GM19397 (cell line): ENCODE data around the gene PRDM15.

ENCODE experiments used
- ATAC-seq: cut with Tn5 transposase; IDR thresholded peaks from one replicate; pipeline ENCODE4 v1.9.1; 2021; ENCODE audit warnings: mild to moderate bottlenecking, moderate library complexity; ENCODE audit not compliant: unreplicated experiment

Gene PRDM15

GRCh38 chr21:41753006-41753898 is 125.9 kb downstream of the PRDM15 start:
- ATAC-seq: no peak

DNA sequence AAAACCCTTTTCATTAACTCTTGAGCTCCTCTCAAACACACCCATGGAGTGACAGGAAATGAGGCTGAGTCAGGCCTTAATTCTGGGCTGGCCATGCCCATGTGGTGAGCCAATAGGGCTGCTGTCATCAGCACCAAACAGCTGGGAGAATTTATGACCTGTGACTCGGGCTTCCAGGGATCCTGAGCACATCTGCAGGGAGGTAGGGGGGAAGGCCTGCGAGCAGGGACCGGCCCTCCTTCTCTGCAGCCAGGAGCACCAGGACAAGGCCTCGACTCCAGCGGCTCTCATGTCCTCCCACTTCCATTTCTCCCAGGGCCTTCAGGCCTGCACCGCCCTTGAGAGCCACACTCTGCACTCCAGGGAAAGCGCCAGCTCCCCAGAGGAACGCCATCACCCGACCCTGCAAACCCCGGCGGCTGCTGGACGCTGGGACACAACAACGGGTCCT is 126.9 kb downstream of the PRDM15 start:
- no peak for ATAC-seq

- ATAC-seq: no peak
These were observed 127.5 kb downstream of the PRDM15 start for GRCh38 chr21:41751611-41752011.

- no peak for ATAC-seq
These were observed 128.5 kb downstream of the PRDM15 start for GRCh38 chr21:41750532-41751151.

DNA sequence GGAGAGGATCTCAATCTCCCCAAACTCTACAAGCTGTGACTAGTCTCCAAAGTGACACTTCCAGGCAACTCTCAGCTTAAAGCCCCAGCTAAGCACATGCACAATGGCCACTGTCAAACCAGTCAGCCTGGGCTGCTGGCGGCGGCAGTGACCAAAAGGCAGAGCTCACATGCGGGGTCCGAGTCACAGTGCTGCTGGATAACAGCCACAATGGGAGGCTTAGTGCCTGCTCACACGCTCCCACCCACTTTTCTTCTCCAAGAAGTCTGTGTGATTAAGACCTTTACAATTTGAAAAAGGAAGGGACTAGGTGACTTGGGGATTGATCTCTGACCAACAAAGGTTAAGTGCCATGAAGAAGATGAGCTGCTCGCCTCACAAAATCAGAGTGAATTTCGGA is 129.1 kb downstream of the PRDM15 start:
- ATAC-seq: no peak

GRCh38 chr21:41749286-41749685 is 129.9 kb downstream of the PRDM15 start:
- no peak for ATAC-seq
